ENCODE data around the gene SRR. TPM values are rescaled to one million over a fixed set of nuclear protein-coding genes. Genes with fewer than 3 reads are reported as not detected.

SRR gene
- polyA plus RNA-seq, 1 donor from 2014 or later = 69.0 TPM

- TF ChIP-seq RAD21 (conservative IDR thresholded peaks at IDR 0.05) (no peak), TAF1 (IDR thresholded peaks at IDR 0.05; ENCODE audit: low read depth) (no peak), EP300 (conservative IDR thresholded peaks at IDR 0.05; ENCODE audit: poor library complexity, severe bottlenecking) (no peak), SMC3 (conservative IDR thresholded peaks at IDR 0.05; ENCODE audit: poor library complexity) (no peak), CTCF (IDR thresholded peaks at IDR 0.05; ENCODE audit: poor library complexity, severe bottlenecking) (no peak), REST (IDR thresholded peaks at IDR 0.05; ENCODE audit: borderline replicate concordance) (no peak), POLR2AphosphoS5 (IDR thresholded peaks at IDR 0.05) (no peak)
- Histone ChIP-seq H3K4me3 (ENCODE audit: low read length) (no peak overlapping the region), H3K36me3 (ENCODE audit: insufficient read depth, low read length) (no peaks in the 10 kb centered on the region), H2AFZ (ENCODE audit: low read depth, low read length) (no peak overlapping the region), H3K9me3 (ENCODE audit: low read length) (no peaks in the 10 kb centered on the region), H3K27me3 (ENCODE audit: insufficient read depth, low read depth, low read length) (no peaks in the 10 kb centered on the region), H3K9ac (ENCODE audit: low read length) (no peak overlapping the region), H3K79me2 (replicated peaks; ENCODE audit: insufficient read depth, low read length) (no peaks in the 10 kb centered on the region), H3K9me2 (ENCODE audit: insufficient read depth, low read length) (no peaks in the 10 kb centered on the region), H3K4me2 (ENCODE audit: low read length) (no peak overlapping the region), H4K20me1 (ENCODE audit: insufficient read depth) (no peaks in the 10 kb centered on the region), H3K27ac (ENCODE audit: low read length) (no peak overlapping the region), H3F3A (ENCODE audit: insufficient read depth, low read length, poor library complexity, severe bottlenecking) (no peaks in the 10 kb centered on the region)
These were observed 15.3 kb downstream of the SRR start for GRCh38 chr17:2319051-2319450.

GRCh38 chr17:2321399-2321798 is 17.6 kb downstream of the SRR start:
- Histone ChIP-seq H2AFZ (ENCODE audit: low read depth, low read length) (no peak overlapping the region), H3K4me2 (ENCODE audit: low read length) (no peak overlapping the region), H3K27ac (ENCODE audit: low read length) (no peak overlapping the region), H3K79me2 (replicated peaks; ENCODE audit: insufficient read depth, low read length) (no peaks in the 10 kb centered on the region), H3K9me2 (ENCODE audit: insufficient read depth, low read length) (no peaks in the 10 kb centered on the region), H3F3A (ENCODE audit: insufficient read depth, low read length, poor library complexity, severe bottlenecking) (no peaks in the 10 kb centered on the region), H3K4me3 (ENCODE audit: low read length) (no peak overlapping the region), H3K27me3 (ENCODE audit: insufficient read depth, low read depth, low read length) (no peaks in the 10 kb centered on the region), H3K9ac (ENCODE audit: low read length) (no peak overlapping the region), H3K36me3 (ENCODE audit: insufficient read depth, low read length) (no peaks in the 10 kb centered on the region), H4K20me1 (ENCODE audit: insufficient read depth) (no peaks in the 10 kb centered on the region), H3K9me3 (ENCODE audit: low read length) (no peaks in the 10 kb centered on the region)
- no peak for TF ChIP-seq CTCF (IDR thresholded peaks at IDR 0.05; ENCODE audit: poor library complexity, severe bottlenecking)
- no peak for TF ChIP-seq TAF1 (IDR thresholded peaks at IDR 0.05; ENCODE audit: low read depth)
- no peak for TF ChIP-seq EP300 (conservative IDR thresholded peaks at IDR 0.05; ENCODE audit: poor library complexity, severe bottlenecking)
- TF ChIP-seq REST (IDR thresholded peaks at IDR 0.05; ENCODE audit: borderline replicate concordance) = no peak
- no peak for TF ChIP-seq MXI1 (conservative IDR thresholded peaks at IDR 0.05; ENCODE audit: poor library complexity, severe bottlenecking)
- no peak for TF ChIP-seq EZH2 (IDR thresholded peaks at IDR 0.05; ENCODE audit: borderline replicate concordance, insufficient read depth, low read length, poor library complexity, severe bottlenecking)
